Hepatic stellate cell (primary cell): ENCODE measurements around the gene KCTD7.
"Not testable (repeated sequence)": the region's sequence is repeated elsewhere in the genome, so short reads cannot be mapped to it uniquely, and the experiment has no call there.

Source experiments
- DNase-seq: peaks from one replicate; pipeline ENCODE4 v3.0.0; 2011; ENCODE audit warnings: low spot score

Gene KCTD7

GRCh38 chr7:66617295-66617694, 11.4 kb upstream of the KCTD7 start:
- DNase-seq: no peak

DNA sequence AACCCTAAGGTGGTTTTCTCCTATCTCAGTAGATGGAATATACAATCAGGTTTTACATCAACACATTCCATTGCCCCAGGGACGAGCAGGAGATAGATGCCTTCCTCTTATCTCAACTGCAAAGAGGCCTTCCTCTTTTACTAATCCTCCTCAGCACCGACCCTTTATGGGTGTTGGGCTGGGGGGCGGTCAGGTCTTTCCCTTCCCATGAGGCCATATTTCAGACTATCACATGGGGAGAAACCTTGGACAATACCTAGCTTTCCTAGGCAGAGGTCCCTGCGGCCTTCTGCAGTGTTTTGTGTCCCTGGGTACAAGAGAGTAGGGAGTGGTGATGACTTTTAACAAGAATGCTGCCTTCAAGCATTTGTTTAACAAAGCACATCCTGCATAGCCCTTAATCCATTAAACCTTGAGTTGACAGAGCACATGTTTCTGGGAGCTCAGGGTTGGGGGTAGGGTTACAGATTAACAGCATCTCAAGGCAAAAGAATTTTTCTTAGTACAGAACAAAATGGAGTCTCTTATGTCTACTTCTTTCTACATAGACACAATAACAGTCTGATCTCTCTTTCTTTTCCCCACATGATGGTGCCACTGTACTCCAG, 9.2 kb upstream of the KCTD7 start:
- not testable (repeated sequence) for DNase-seq

DNA sequence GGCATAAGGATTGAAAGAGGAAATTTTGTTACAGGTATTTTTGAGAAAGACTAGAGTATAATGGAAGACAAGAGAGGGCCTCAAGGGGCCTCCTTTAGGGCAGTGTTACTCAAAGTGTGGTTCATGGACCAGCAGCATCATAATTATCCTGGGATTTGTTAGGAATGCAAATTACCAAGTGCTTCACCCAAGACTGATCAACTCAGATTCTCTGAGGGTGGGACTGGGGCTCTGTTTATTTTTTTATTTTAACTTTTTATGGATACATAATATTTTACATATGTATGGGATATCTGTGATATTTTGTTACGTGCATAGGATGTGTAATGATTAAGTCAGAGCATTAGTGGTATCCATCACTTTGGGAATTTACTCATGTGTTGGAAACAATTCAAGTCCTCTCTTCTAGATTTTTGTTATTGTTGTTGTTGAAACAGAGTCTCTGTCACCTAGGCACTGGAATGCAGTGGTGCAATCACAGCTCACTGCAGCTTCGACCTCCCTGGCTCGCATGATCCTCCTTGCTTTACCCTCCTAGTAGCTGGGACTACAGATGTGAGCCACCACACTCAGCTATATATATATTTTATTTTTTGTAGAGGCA, 2.2 kb upstream of the KCTD7 start:
- DNase-seq: peak; percentile 21

GRCh38 chr7:66627151-66627681, 1.5 kb upstream of the KCTD7 start:
- peak; percentile 73 for DNase-seq

DNA sequence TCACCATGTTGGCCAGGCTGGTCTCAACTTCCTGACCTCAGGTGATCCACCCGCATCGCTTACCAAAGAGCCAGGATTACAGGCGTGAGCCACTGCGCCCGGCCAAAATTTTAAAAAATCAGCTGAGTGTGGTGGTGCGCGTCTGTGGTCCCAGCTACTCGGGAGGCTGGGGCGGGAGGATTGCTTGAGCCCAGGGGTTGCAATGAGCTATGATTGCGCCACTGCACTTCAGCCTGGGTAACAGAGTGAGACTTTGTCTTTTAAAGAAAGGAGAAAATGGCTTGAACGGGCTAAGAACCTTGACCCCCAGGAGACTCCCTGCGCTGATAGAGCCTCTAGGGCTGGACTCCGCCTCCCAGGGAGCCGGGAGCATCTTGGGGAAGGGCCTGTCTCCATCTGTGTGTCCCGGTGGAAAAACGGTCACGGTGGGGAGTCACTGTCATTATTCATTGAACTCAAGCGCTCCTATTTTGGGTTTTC, 760 bp upstream of the KCTD7 start:
- DNase-seq: no peak

- no peak for DNase-seq
These were observed 761 bp downstream of the KCTD7 start for GRCh38 chr7:66629222-66630062.

- no peak for DNase-seq
These were observed 1.9 kb downstream of the KCTD7 start for GRCh38 chr7:66630531-66630930.

DNA sequence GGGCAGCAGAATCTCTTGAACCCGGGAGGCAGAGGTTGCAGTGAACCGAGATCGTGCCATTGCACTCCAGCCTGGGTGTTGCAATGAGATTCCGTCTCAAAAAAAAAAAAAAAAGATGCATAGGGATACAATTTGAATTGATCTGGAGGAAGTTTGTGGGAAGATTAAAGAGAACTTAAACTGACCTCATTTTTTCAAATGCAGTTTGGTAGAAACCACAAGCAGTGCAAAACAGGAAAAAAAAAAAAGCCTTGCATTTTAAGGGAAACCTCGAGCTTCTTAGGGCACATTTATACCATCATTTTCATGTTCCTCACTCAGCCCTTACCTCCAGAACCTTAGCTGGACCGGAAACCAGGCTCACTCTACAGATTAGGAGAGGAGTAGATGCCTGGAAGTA, 2.8 kb downstream of the KCTD7 start:
- no peak for DNase-seq

DNA sequence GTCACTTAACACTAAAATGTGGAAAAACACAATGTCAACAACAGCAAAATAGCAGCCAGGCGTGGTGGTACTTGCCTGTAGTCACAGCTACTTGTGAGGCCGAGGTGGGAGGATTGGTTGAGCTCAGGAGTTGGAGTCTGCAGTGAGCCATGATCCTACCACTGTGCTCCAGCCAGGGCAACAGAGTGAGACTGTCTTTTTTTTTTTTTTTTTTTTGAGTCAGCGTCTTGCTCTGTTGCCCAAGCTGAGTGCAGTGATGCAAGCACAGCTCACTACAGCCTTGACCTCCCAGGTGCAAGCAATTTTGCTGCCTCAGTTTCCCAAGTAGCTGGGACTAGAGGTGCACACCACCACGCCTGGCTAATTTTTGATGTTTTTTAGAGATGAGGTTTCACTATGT, 6.1 kb downstream of the KCTD7 start:
- DNase-seq: no peak

DNA sequence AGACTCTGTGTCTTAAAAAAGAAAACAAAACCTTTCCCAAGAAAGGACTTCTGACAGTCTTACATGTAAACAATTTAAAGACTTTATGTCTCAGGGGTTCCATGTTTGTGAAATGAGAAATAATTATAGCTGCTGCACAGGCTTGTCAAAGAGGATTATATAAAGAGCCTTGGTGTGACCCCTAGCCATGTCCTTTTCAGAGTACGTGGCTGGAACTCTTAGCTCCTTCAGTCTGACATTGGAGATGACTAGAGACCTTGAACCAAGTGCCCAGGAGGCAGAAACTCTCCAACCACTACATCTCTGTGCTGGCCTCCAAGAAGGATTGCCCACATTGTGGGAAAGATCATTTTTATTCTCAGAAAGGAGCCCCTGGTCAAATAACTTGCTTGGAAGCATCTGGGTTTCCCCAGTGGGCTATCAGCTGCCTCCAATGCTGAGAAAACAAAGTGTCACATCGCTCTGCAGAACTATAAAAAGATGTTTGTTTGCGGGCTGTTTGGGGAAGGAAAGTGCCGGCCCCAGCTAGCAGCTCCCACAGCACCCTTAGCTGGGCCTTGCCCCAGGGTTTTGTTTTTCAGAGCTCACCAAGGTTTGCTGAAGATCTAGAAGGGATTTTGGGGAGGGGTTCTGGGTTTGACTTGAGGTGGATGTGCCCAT, 6.8 kb downstream of the KCTD7 start:
- DNase-seq: not testable (repeated sequence)

- DNase-seq: peak; percentile 46
These were observed 7.4 kb downstream of the KCTD7 start for GRCh38 chr7:66635982-66636546.

DNA sequence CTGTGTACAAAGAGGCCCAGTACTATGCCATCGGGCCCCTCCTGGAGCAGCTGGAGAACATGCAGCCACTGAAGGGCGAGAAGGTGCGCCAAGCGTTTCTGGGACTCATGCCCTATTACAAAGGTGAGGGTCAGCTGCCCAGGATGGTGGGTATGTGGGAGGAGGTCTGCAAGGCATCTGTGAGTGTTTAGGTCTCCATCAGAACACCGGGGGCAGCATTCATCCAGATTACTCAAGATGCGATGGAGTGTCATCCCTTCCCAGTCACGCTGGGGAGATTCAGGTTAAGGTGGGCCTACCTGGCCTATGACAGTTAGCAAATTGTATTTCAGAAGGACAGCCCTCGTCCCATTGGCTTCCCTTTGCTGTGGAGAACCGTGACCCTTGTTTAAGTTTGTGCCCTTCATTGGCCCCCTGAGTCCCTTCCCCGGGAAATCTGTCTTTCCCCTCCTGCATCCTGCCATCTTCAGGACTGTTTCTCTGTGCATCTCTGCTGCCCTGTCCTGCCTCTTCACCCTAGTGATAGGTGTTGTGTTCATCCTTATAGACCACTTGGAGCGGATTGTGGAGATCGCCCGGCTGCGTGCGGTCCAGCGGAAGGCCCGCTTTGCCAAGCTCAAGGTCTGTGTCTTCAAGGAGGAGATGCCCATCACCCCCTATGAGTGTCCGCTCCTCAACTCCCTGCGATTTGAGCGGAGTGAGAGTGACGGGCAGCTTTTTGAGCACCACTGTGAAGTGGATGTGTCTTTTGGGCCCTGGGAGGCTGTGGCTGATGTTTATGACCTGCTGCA, 9.8 kb downstream of the KCTD7 start:
- no peak for DNase-seq

GRCh38 chr7:66639773-66640172, 11.1 kb downstream of the KCTD7 start:
- DNase-seq: no peak

GRCh38 chr7:66640802-66641525, 12.3 kb downstream of the KCTD7 start:
- DNase-seq: no peak

DNA sequence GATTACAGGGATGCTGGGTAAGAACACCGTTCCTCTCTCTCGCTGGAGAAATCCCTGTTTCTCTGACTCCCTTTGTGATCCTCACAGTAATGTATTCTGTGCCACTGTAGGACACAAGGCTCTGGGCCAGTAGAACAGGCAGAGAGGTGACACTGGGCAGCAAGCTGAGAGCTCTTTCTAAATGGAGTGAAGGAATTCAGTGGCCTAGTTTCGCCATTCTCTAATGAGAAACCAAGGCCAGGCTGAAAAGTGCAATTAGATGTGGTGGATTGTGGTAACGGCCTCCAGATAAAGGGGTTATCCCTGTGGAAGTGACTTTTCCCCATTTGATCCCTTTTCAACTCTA, 12.8 kb downstream of the KCTD7 start:
- no peak for DNase-seq

- no peak for DNase-seq
These were observed 13.5 kb downstream of the KCTD7 start for GRCh38 chr7:66642186-66642585.

DNA sequence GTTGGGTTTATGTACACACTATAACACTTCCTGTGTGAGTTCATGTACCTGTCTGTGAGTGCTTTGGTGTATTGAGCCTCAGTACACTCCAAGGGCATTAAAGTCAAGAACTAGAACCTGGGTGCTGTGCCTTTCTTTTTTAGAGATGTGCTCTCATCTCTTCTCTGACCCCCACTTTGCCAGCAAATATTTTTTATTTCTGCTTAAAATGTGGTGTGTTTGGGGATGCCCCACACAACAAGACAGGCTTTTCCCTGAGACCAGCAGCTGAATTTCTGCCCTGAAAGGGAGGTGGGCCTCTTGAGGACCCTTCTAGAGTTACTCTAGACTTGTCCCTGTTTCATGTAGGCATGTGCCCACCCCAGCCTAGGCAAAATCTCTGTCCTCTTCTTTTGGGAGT, 14.3 kb downstream of the KCTD7 start:
- no peak for DNase-seq

DNA sequence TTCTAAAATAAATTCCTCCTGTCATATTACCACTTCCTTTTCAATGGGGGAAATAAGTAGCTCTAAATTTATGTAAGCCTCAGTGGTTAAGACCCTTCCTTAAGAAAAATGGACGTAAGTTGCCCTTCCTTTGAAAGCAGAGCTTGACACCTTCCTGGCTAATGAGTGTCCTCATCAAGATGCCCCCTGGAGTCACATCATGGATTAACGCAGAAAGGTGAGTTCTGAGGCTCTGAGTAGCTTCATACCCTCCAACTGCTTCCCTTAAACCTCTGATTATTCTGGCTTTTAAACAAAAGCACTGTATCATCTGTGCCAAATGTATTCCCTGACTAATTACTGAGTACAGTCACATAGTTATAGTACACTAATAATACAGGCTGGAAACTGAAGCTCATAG, 14.7 kb downstream of the KCTD7 start:
- DNase-seq: no peak

DNA sequence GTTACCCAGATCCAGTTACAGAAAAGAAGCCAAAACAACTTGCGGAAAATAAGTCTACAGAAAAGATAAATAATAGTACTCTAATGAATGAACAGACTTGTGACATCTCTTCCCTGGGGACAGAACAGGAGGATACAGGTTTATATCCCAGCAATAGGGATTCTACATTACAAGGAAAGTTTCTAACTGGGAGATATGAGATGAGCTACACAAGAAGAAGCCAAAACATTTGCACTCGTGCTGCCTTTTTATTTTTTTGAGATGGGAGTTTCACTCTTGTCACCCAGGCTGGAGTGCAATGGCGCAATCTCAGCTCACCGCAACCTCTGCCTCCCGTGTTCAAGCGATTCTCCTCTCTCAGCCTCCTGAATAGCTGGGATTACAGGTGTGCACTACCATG, 22.3 kb downstream of the KCTD7 start:
- not testable (repeated sequence) for DNase-seq

DNA sequence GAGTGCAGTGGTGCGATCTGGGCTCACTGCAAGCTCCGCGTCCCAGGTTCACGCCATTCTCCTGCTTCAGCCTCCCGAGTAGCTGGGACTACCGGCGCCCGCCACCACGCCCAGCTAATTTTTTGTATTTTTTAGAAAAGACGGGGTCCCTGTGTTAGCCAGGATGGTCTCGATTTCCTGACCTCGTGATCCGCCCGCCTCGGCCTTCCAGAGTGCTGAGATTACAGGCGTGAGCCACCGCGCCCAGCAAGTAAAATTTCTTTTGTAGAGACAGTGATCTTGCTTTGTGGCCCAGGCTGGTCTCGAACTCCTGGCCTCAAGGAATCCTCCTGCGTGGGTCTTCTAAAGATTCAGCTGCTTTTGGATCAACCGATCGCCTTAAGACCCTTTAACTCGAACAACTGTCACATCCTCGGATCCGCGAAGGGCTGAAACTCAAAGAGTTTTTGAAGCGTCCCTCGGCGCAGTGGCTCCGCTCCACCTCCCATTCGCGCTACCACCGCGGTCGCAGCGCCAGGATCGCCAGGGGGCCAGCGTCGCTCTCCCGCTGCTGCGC, 25.1 kb downstream of the KCTD7 start:
- not testable (repeated sequence) for DNase-seq
